Tibial nerve (tissue), 4 donors: ENCODE data around the gene GIT1. TPM values are rescaled to one million over a fixed set of nuclear protein-coding genes. Genes with fewer than 3 reads are reported as not detected.
A peak's percentile ranks its signal among the peaks of the same experiment; 100 is the strongest.

Experiments used
- DNase-seq, 2 donors: peaks; one replicate each; pipeline ENCODE4 v3.0.0-alpha.2; 2019; ENCODE audit warnings: low spot score in 2 of 2
- H3K27ac ChIP-seq, 4 donors: fragments of 200-600 bp; sonication (generic) in 3 of 4; one replicate each; pipeline ENCODE4 v1.5.1; 2017 to 2019; ENCODE audit warnings: mild to moderate bottlenecking in 1 of 4
- H3K27me3 ChIP-seq, 2 donors: fragments of 200-600 bp; sonication (generic) in 1 of 2; one replicate each; pipeline versions ENCODE4 v1.5.1 to v1.6.0; 2017 to 2019
- H3K36me3 ChIP-seq, 3 donors: fragments of 200-600 bp; sonication (generic); one replicate each; pipeline ENCODE4 v1.5.1; 2018 to 2019
- H3K4me1 ChIP-seq, 4 donors: fragments of 200-600 bp; sonication (generic) in 3 of 4; one replicate each; pipeline ENCODE4 v1.5.1; 2017 to 2019
- H3K4me3 ChIP-seq, 4 donors: fragments of 200-600 bp; sonication (generic) in 3 of 4; one replicate each; pipeline ENCODE4 v1.5.1; 2017 to 2019; ENCODE audit warnings: mild to moderate bottlenecking in 1 of 4, moderate library complexity in 1 of 4
- H3K9me3 ChIP-seq, 4 donors: fragments of 200-600 bp; sonication (generic) in 3 of 4; one replicate each; pipeline ENCODE4 v1.5.1; 2017 to 2019
- EP300 ChIP-seq, 2 donors: sonication (generic); formaldehyde crosslinking; IDR thresholded peaks; one replicate each; pipeline ENCODE4 v1.6.1; 2017; ENCODE audit warnings: antibody characterized with exemption in 2 of 2, mild to moderate bottlenecking in 1 of 2
- POLR2A ChIP-seq, 2 donors: fragments of 450-650 bp; IDR thresholded peaks; one replicate each; pipeline ENCODE4 v1.6.1; 2017; ENCODE audit warnings: antibody characterized with exemption in 2 of 2, mild to moderate bottlenecking in 2 of 2, moderate library complexity in 2 of 2
- WGBS, 2 donors: methylation state at CpG; one replicate each; pipeline ENCODE4 v1.1.5; 2018; 5-methylcytosine and 5-hydroxymethylcytosine counted together
- total RNA-seq, 4 donors: library from RNA; depleted of rRNA; stranded (reverse); fragments of >200 nt; gene quantifications; one replicate each; pipeline ENCODE4 v1.1.0, GENCODE V29; 2016
- TF ChIP-seq, protein P1 (sequence below), 5 experiments: fragments of 200-600 bp in 3 of 5; fragments of 450-650 bp in 2 of 5; sonication (generic) in 3 of 5; IDR thresholded peaks; one replicate each; pipeline ENCODE4 v1.5.1; 2016 to 2019; ENCODE audit warnings: antibody characterized with exemption in 5 of 5, mild to moderate bottlenecking in 3 of 5, moderate library complexity in 2 of 5

GIT1 gene
- total RNA-seq, 4 donors from 2014 or later, result 51.3 to 100 (median 89.7) TPM

DNA sequence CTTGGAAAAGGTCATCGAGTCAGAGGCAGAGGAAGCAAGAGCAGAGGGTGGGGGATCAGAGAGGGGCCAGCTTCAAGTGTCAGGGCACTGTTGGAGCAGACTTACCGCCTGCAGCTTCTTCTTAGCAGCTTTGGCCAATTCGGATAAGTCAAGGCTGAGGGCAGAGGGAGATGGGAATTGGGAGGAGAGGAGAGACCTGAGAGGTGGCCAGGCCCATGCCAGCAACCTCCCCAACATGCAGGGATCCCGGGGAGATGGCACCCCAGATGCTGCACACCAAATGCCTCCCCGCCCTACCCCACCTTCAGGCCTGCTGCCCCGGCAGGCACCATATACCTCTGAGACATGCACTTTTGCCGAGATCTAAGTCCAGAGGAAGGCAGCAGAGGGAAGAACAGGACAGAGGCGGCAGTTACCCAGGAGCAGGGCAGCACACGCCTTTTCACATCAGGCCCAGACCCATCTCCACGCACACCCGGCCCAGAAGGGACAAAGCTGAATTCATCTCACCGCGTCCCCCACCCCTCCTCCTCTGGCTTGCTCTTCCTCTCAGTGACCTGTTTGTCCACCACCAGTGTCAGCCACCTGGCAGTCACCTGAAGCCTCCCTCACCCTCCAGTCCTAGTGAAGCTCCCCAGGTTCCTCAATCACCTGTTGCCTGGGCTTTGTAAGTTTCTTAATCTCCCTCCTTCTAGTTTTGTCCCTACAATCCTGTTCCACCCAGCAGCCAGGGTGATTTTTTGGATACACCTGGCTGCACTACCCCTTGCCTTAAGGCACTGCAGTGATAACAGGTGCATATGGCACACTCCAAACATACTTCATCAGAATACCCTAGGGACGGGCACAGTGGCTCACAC is 10.6 kb downstream of the GIT1 start:
- DNase-seq, result no peak
- 87 to 88% methylated on average over 13 to 14 of the region's 14 CpGs for WGBS, 2 donors
- Histone ChIP-seq H3K4me3 (no peak overlapping the region), H3K27me3 (no peaks in the 10 kb centered on the region), H3K27ac (peak overlapping the region in 2 of 4 donors; percentile 62 to 93), H3K4me1 (peaks cover 0 to 77% (median 19%) of the 10 kb centered on the region in 4 donors), H3K36me3 (peaks cover 3 to 87% (median 26%) of the 10 kb centered on the region in 3 donors), H3K9me3 (no peaks in the 10 kb centered on the region)
- no peak for TF ChIP-seq EP300 (IDR thresholded peaks at IDR 0.05)
- TF ChIP-seq, protein P1, sequence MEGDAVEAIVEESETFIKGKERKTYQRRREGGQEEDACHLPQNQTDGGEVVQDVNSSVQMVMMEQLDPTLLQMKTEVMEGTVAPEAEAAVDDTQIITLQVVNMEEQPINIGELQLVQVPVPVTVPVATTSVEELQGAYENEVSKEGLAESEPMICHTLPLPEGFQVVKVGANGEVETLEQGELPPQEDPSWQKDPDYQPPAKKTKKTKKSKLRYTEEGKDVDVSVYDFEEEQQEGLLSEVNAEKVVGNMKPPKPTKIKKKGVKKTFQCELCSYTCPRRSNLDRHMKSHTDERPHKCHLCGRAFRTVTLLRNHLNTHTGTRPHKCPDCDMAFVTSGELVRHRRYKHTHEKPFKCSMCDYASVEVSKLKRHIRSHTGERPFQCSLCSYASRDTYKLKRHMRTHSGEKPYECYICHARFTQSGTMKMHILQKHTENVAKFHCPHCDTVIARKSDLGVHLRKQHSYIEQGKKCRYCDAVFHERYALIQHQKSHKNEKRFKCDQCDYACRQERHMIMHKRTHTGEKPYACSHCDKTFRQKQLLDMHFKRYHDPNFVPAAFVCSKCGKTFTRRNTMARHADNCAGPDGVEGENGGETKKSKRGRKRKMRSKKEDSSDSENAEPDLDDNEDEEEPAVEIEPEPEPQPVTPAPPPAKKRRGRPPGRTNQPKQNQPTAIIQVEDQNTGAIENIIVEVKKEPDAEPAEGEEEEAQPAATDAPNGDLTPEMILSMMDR (IDR thresholded peaks at IDR 0.05), result no peak
- no peak for TF ChIP-seq POLR2A (IDR thresholded peaks at IDR 0.05)

DNA sequence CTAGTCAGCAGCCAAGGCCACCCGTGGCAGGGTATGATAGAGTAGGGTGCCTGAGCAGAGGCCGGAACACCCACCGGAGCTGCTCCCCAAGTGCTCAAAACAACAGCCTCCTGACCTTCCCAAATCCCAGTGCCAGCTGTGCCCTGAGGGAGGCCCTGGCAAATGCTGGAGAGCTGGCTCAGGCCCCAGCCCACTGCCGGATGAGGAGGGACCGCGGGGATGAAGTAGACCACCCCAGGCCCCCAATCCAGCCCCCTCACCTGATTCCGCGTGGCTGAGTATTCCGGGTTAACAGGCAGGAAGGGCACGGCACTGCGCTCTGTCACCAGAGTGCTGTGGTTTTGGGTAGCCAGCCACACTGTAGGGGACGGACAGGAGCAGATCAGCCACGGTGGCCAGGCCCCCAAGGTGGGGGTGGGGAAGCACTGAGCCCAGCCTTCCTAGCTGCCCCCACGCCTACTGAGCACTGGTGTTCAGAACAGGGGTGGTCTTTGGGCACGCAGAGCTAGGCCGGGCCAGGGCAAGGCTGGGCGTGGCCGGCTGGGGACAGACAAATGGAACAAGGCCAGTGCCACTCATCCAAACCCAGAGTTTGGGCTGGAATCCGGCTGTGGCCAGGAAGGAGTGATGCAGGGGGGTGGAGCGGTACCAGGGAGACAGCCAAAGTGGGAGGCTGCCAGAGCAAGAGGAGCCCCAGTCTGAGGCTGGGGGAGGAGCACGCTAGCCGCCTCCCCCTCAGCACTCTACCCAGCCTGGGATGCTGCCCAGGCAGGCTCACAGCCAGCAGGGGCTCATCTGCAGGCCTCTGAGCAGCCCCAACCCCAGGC is 11.8 kb downstream of the GIT1 start:
- Histone ChIP-seq H3K4me3 (no peak overlapping the region), H3K9me3 (no peaks in the 10 kb centered on the region), H3K27me3 (no peaks in the 10 kb centered on the region), H3K27ac (peak overlapping the region in 3 of 4 donors; percentile 20 to 93 (median 62)), H3K36me3 (peaks cover 3 to 86% (median 26%) of the 10 kb centered on the region in 3 donors), H3K4me1 (peaks cover 0 to 77% (median 23%) of the 10 kb centered on the region in 4 donors)
- TF ChIP-seq, protein P1 (IDR thresholded peaks at IDR 0.05), result no peak
- TF ChIP-seq POLR2A (IDR thresholded peaks at IDR 0.05) (no peak), EP300 (IDR thresholded peaks at IDR 0.05) (no peak)
- DNase-seq, result no peak
- 61 to 62% methylated on average over 9 to 12 of the region's 22 CpGs for WGBS, 2 donors

DNA sequence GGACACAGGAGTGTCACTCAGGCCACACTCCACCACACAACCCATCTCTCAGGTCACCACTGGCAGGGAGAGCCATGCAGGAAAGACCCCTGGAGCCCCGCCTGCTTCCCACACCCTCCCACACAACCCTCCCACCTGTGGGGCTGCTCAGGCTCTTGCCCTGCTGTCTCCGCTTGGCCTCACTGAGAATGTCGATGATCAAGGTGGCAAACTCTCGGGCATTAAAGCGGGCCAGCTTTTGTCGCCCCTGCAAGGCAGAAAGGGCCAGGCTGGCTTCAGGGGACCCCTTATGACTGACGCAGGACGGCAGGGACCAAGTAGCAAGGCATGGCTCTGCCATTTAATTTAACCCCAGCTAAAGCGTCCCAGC is 12.5 kb downstream of the GIT1 start:
- Histone ChIP-seq H3K9me3 (no peaks in the 10 kb centered on the region), H3K4me3 (no peak overlapping the region), H3K4me1 (peaks cover 0 to 77% (median 28%) of the 10 kb centered on the region in 4 donors), H3K27ac (peak overlapping the region in 2 of 4 donors; percentile 62 to 93), H3K27me3 (no peaks in the 10 kb centered on the region), H3K36me3 (peaks cover 3 to 80% (median 21%) of the 10 kb centered on the region in 3 donors)
- TF ChIP-seq, protein P1 (IDR thresholded peaks at IDR 0.05), result no peak
- TF ChIP-seq EP300 (IDR thresholded peaks at IDR 0.05), result no peak
- TF ChIP-seq POLR2A (IDR thresholded peaks at IDR 0.05), result no peak
- 100% methylated on average over 1 to 5 of the region's 9 CpGs for WGBS, 2 donors
- no peak for DNase-seq

DNA sequence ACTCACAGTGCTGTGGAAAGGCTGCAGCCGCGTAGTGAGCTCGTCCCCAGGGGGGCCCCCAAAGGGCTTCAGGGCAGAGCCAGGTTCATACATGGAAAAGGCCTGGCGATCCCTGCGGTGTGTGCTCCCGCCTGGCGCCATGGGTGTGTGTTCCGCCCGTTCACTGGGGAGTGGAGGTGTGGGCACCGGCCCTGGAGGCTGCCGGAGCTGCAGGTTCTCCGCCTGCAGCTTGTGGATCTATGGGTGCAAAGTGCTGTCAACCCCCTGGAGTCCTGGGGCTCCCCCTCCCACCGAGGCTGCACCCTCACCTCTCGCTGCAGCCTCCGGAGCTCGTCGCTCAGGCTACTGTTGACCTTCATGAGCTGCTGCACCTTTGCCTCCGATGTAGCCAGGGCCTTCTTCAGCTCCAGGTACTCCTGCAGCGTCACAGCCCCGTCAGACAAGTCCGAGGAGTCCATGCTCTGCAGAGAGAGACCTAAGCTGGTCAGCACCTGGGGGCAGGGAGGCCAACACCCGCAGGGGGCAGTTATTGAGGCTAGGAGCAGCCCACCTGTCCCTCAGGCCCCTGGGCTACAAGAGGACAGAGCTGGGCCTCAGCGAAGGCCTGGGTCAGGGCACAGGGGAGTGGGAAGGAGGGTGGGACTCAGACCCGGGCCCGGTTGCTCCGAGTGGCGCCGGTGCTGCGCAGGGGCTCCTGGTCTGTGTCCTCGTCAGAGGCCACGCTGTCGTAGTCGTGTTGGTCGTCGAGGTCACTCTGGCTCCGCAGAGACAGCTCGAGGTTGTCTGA is 13.0 kb downstream of the GIT1 start:
- DNase-seq, result no peak
- Histone ChIP-seq H3K4me1 (peaks cover 0 to 77% (median 27%) of the 10 kb centered on the region in 4 donors), H3K27ac (peak overlapping the region in 1 of 4 donors; percentile 93), H3K27me3 (no peaks in the 10 kb centered on the region), H3K9me3 (no peaks in the 10 kb centered on the region), H3K36me3 (peaks cover 0 to 74% (median 21%) of the 10 kb centered on the region in 3 donors), H3K4me3 (no peak overlapping the region)
- WGBS, 2 donors, result 91 to 92% methylated on average over 26 of the region's 37 CpGs
- TF ChIP-seq, protein P1 (IDR thresholded peaks at IDR 0.05), result no peak
- TF ChIP-seq EP300 (IDR thresholded peaks at IDR 0.05) (no peak), POLR2A (IDR thresholded peaks at IDR 0.05) (no peak)
